ENCODE measurements around the gene SUN2. TPM values are rescaled to one million over a fixed set of nuclear protein-coding genes. Genes with fewer than 3 reads are reported as not detected.

Gene SUN2
- total and polyA plus RNA-seq, 2 of the 8 experiments (the other 6 are each of a cell fraction or from before 2014, with no cell fraction given): 5.1 to 10.5 TPM

DNA sequence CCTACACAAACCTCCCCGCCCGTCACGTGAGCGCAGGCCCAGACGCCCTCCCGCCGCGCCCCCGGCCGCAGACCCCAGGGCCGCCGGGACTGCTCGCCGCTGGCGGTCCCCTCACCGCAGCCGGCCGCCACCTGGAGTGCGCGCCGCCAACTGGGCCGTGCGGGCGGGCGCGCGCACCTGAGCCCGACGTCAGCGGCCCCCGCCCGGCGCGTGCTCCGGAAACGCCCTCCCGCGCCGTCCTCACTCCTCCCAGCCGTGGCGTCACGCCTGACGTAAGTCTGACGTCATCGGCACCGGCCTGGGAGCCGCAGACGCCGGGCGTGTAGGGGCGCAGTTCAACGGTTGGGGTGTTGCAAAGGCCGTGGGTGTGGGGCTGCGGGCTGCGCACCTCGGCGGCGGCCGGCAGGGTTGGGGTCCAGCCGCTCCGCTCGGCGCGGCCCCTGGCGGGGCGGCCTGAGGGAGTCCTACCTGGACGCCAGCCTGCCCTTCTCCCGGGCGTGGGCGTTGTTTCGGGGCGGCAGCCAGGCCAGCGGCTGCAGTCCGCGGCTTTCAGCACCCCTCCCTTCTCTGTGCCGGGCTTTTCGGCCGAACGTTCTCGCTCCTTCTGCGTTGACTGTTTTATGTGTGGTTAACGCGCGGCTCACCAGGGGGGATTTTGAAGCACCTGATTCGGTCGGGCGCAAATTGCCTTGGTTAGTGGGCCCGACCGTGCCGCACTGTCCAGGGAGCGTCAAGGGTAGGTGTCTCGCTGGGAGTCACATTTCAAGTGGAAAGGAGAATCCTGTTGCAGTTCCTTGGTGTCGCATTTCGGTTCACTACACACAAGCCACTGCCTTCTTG lies 54.8 kb downstream of the SUN2 start, which contains the start of gene JOSD1:
JOSD1 (minus strand) TSS at position 155 of the 840 bp plus-strand sequence. CDS start 956 bp downstream, outside the sequence.
- 1% methylated on average over 34 of the region's 94 CpGs; no CpG with 5 or more reads in 1 of the 2 experiments for WGBS, 2 experiments (ENCODE audit: extremely low coverage in 1 of 2, insufficient coverage in 1 of 2, insufficient read length in 1 of 2, insufficient replicate concordance in 2 of 2, low coverage in 1 of 2, low lambda C conversion rate in 2 of 2, missing lambda C conversion rate in 1 of 2)
- H3K27me3 ChIP-seq (replicated peaks in 1 of 4; ENCODE audit: control insufficient read depth in 3 of 4, extremely low read depth in 1 of 4, insufficient read depth in 3 of 4, low read length in 3 of 4): no peaks in the 10 kb centered on the region
- TF ChIP-seq SRF (IDR thresholded peaks at IDR 0.05; ENCODE audit: low read depth, low read length) (0 out of 2 replicates have a peak, but pooled peaks have one; percentile 1), BRCA1 (IDR thresholded peaks at IDR 0.05; ENCODE audit: low read depth, low read length) (peak; percentile 11; the same call in 1 of the 2 replicates), TCF12 (IDR thresholded peaks at IDR 0.05; ENCODE audit: low read depth, low read length) (no peak), ASH2L (IDR thresholded peaks at IDR 0.05; ENCODE audit: low read length) (peak; percentile 80), TBP (IDR thresholded peaks at IDR 0.05; ENCODE audit: low read depth, low read length) (peak; percentile 45), HDAC6 (IDR thresholded peaks at IDR 0.05; ENCODE audit: low read depth, low read length) (no peak), TAF7 (optimal IDR thresholded peaks at IDR 0.05; ENCODE audit: borderline replicate concordance, low read depth, low read length) (peak; percentile 57), MAFK (IDR thresholded peaks at IDR 0.05; ENCODE audit: low read depth, low read length) (no peak), RXRA (IDR thresholded peaks at IDR 0.05; ENCODE audit: insufficient read depth, low read depth, low read length) (no peak), RAD21 (IDR thresholded peaks at IDR 0.05 in 1 of 2, conservative IDR thresholded peaks at IDR 0.05 in 1 of 2; ENCODE audit: low read depth in 2 of 2, low read length in 2 of 2) (no peak)

More for the DNA sequence above, 54.8 kb downstream of the SUN2 start, which contains the start of gene JOSD1:
- H3K4ac ChIP-seq (replicated peaks; ENCODE audit: insufficient read length, low read depth, low read length): peak within 1 kb of the TSS; percentile 70
- peak within 1 kb of the TSS; percentile 90 to 94 (median 90) for H3K9ac ChIP-seq (replicated peaks in 1 of 4; ENCODE audit: extremely low read depth in 1 of 4, low read depth in 3 of 4, low read length in 3 of 4)
- peaks cover 2% of the 10 kb centered on the region; the same call in 1 of the 2 replicates for H3K79me1 ChIP-seq (ENCODE audit: low read depth, low read length)
- ChIA-PET CTCF (ENCODE audit: partially characterized antibody) (no interaction called here), POLR2A (ENCODE audit: partially characterized antibody) (interaction anchor here (13.1 kb wide), 1 partner anchor 18 kb away, joined by 123 read pairs; the partner anchor contains the start of gene TOMM22)
- peak within 1 kb of the TSS; percentile 40 for H3K56ac ChIP-seq (replicated peaks; ENCODE audit: insufficient read length, low read depth, low read length)
- H4K5ac ChIP-seq (ENCODE audit: insufficient read length, low read depth, low read length): peak within 1 kb of the TSS; percentile 56
- no peaks in the 10 kb centered on the region for H3K9me3 ChIP-seq (ENCODE audit: insufficient read depth in 2 of 2, low read depth in 1 of 2, low read length in 1 of 2)
- H3K27ac ChIP-seq (ENCODE audit: low read depth, low read length): peak within 1 kb of the TSS; percentile 97
- H3K36me3 ChIP-seq (ENCODE audit: control insufficient read depth in 2 of 4, insufficient read depth in 4 of 4, low read length in 3 of 4): no peaks in the 10 kb centered on the region; a peak in 2 of 8 replicates
- H3K4me1 ChIP-seq (replicated peaks in 1 of 4; ENCODE audit: control insufficient read depth in 3 of 4, insufficient read depth in 4 of 4, low read length in 3 of 4): peaks cover 7 to 19% (median 12%) of the 10 kb centered on the region in 4 experiments; a peak in 6 of 7 replicates
- no peak within 1 kb of the TSS for H2BK120ac ChIP-seq (replicated peaks; ENCODE audit: low read depth, low read length)
- no peak for FAIRE-seq
- DNase-seq (ENCODE audit: low read depth in 1 of 2, low spot score in 2 of 2): peak; percentile 70 to 99
- peak within 1 kb of the TSS; percentile 9; the same call in 1 of the 2 replicates for H2AFZ ChIP-seq (ENCODE audit: low read length)
- H2BK12ac ChIP-seq (ENCODE audit: low read depth, low read length): no peak within 1 kb of the TSS; the same call in none of the 2 replicates
- peak within 1 kb of the TSS; percentile 74 to 100 (median 88) for H3K4me3 ChIP-seq (ENCODE audit: extremely low read depth in 1 of 4, insufficient read depth in 2 of 4, low read depth in 3 of 4, low read length in 4 of 4)
- no peak within 1 kb of the TSS for H3K14ac ChIP-seq (ENCODE audit: insufficient read length)
- H2BK15ac ChIP-seq (ENCODE audit: low read length): 0 out of 2 replicates have a peak within 1 kb of the TSS, but pooled peaks have one; percentile 85
- H4K91ac ChIP-seq (replicated peaks; ENCODE audit: insufficient read length, low read length): peak within 1 kb of the TSS; percentile 62
- H3K23ac ChIP-seq (ENCODE audit: insufficient read length): no peak within 1 kb of the TSS
- H3K23me2 ChIP-seq (ENCODE audit: low read depth, low read length): peaks cover 14% of the 10 kb centered on the region
- H3K4me2 ChIP-seq (ENCODE audit: insufficient read depth in 1 of 2, low read depth in 2 of 2, low read length in 2 of 2): peak within 1 kb of the TSS; percentile 93 to 96
- H4K8ac ChIP-seq (ENCODE audit: extremely low read depth, insufficient read depth, low read length): peak within 1 kb of the TSS; percentile 94
- H3K79me2 ChIP-seq (ENCODE audit: control insufficient read depth in 1 of 2, insufficient read depth in 2 of 2, low read length in 2 of 2): peaks cover 0 to 31% of the 10 kb centered on the region in 2 experiments; a peak in 3 of 4 replicates
- H4K20me1 ChIP-seq (replicated peaks in 1 of 2; ENCODE audit: control insufficient read depth in 1 of 2, insufficient read depth in 2 of 2, low read length in 2 of 2): peaks cover 0 to 3% of the 10 kb centered on the region in 2 experiments
- H2AK5ac ChIP-seq (ENCODE audit: low read depth, low read length): no peak within 1 kb of the TSS; the same call in 1 of the 2 replicates
- peak within 1 kb of the TSS; percentile 75 for H2BK5ac ChIP-seq (ENCODE audit: low read depth, low read length)
- no peak within 1 kb of the TSS for H2BK20ac ChIP-seq (ENCODE audit: low read length)
- peak within 1 kb of the TSS; percentile 36 for H3K18ac ChIP-seq (ENCODE audit: extremely low read depth, low read length)
